ENCODE data around the gene RAD51B.

The RAD51B gene

DNA sequence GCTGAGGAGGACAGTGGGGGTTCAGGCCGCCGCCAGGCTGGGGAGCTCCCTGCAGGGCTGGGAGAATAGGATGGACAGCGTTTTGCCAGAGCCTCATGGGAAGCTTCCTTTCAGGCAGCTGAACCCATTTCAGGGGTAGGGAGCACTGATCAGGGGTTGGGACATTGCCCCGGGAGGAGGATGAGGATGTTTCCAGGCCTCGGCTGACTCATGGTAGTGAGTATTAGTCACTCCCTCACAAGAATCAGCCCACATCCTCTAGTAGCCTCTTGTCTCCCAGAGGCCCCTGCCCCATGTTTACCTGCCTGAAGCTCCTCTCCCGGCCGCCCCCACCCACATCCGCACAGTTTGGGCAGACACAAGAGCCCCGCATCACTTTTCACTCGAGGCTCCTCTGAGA, 883.5 kb downstream of the RAD51B start:
- DNase-seq, result no peak

- no peak for DNase-seq
Measured at GRCh38 chr14:68704736-68705720, 885.4 kb downstream of the RAD51B start.

- no peak for DNase-seq
Measured at GRCh38 chr14:68705741-68706283, 886.2 kb downstream of the RAD51B start.

- no peak for DNase-seq
Measured at GRCh38 chr14:68707482-68707881, 887.9 kb downstream of the RAD51B start.

DNA sequence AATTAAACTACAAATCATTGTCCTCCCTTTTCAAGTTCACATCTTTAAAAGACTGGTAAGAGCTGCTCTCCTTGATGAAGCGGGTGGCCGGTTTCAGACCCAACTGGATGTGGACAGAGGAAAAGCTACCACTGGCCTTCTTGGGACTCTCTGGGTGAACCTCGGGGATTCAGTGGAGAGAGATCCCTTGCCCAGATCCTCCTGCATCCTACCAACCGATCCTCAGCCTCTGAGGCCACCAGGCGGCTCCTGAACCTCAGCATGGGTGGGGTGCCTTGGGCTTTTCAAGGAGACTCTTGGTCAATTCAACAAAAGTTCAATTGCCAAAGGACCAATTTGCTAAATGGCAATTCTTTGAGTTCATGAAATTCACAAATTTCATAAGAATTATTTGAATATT, 888.8 kb downstream of the RAD51B start:
- DNase-seq, result no peak

GRCh38 chr14:68709007-68709406, 889.4 kb downstream of the RAD51B start:
- DNase-seq, result no peak

GRCh38 chr14:68710776-68711175, 891.2 kb downstream of the RAD51B start:
- no peak for DNase-seq

GRCh38 chr14:68711561-68712309, 892.2 kb downstream of the RAD51B start:
- no peak for DNase-seq

GRCh38 chr14:68712703-68713370, 893.3 kb downstream of the RAD51B start:
- no peak for DNase-seq

DNA sequence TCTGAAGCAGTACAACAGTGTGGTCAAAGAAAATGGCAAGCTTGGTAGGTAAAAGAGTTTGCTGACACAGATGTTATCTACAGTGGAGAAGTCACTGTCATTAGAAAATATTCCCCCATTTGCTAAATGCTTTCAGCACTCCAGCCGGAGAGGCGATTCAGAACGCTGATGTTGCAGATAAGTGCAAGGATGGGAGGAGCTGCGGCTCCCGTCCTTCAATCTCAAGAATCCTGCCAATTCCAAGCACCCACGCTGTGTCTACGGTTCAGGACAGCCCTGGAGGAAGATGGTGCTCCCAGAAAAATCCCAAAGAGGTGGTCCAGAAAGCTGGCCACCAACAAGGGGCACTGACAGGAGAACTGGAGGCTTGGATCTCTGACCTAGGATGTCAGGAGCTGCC, 894.2 kb downstream of the RAD51B start:
- no peak for DNase-seq

- no peak for DNase-seq
Measured at GRCh38 chr14:68714991-68715924, 895.7 kb downstream of the RAD51B start.

- DNase-seq, result no peak
Measured at GRCh38 chr14:68716698-68717097, 897.1 kb downstream of the RAD51B start.

DNA sequence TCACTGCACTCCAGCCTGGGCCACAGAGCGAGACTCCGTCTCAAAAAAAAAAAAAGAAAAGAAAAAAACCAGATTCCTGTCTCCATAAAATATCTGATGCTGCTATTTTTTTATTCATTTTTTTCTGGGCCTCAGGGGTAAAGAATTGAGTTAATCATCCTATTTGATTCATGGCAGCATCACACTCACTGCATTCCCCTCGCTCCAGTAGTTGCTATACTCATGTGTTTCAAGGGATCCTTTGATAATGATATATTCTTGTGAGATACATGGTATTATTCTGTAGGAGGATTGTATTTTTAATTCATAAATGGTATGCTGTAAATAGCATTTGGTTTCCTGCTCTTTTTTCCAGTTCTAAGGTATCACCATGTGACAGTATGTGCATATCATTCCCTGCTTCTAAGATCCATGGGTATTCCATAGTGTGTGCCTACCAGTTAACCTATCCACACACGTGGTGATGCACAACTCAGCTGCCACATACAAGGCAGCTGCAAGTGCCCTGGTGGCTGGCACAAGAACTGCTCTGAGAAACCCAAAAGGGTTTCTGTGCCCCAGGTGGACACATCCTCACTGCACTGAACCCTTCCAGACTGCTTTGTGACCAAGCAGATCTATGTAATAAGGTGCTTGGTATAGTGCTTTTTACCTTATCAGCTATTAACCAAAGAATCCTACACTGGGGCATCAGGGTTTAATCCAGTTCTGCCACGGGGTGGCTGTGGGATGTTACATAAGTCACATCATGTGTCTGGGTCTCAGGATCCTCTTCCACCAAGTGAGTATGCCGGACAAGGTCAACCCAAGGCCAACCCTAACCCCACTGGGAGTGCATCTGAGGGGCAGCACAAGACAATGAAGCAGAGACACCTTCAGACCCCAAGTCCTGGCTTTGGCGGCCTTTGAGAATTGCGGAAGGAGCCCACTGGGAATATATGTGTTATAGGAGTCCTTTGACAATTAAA, 898.7 kb downstream of the RAD51B start:
- DNase-seq, result no peak

GRCh38 chr14:68719634-68720384, 900.2 kb downstream of the RAD51B start:
- DNase-seq, result no peak

DNA sequence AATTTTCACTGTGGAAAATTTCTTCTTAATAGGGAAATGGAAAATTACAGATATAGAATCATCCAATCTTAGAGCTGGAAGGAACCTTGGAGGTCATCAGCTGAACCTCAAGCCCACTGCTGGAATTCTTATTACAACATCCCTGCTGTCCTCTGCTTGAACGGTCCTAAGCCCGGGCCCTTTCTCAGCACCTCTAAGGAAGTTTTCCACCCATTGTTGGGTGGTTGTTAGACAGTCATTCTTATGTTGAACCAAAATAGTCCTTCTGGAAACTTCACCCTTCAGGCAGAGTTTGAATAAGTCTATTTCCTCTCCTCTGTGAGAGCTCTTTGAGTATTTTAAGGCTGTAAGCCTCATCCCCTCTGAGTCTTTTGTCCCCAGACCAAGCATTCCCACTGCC, 902.6 kb downstream of the RAD51B start:
- DNase-seq, result no peak

DNA sequence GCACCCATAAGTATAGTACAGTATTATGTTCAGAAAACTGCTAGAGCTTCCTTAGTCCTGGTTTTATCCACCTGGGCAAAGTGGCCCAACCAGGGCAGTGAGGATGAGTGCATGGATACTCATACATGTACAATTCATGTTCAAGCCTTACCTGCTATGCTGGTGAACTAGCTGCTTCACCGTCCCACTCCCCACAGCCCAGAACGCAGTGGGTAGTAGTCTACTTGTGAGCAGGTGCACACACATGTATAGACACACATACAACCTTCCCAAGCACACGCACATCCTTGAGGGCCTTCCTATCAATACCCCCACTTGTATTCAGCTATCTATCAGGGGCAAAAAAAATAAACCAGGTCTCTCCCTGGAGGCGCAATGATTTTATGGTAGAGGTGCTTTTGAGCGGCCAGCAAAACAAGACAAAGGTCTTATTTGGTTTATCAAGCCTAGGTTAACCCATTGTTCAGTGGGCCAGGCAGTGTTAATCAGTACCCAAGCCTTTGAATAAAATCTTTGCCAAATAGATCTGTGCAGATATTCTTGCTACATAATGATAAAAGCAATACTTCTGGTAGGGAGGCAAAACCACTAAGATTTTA, 903.5 kb downstream of the RAD51B start:
- DNase-seq, result no peak

GRCh38 chr14:68723808-68724268, 904.3 kb downstream of the RAD51B start:
- DNase-seq, result no peak

DNA sequence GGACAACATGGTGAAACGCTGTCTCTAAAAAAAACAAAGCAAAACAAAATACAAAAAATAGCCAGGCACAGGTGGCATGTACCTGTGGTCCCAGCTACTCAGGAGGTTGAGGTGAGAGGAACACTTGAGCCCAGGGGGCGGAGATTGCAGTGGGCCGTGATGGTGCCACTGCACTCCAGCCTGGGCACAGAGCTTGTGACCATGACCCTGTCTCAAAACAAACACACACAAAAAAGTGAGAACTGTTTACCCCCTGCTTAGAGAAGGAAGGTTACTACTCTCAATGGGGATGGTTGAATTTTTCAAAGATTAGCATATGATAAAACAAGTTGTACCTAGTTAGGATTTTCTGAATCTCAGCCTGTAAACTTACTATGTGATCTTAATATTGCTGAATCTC, 905.3 kb downstream of the RAD51B start:
- DNase-seq, result no peak

DNA sequence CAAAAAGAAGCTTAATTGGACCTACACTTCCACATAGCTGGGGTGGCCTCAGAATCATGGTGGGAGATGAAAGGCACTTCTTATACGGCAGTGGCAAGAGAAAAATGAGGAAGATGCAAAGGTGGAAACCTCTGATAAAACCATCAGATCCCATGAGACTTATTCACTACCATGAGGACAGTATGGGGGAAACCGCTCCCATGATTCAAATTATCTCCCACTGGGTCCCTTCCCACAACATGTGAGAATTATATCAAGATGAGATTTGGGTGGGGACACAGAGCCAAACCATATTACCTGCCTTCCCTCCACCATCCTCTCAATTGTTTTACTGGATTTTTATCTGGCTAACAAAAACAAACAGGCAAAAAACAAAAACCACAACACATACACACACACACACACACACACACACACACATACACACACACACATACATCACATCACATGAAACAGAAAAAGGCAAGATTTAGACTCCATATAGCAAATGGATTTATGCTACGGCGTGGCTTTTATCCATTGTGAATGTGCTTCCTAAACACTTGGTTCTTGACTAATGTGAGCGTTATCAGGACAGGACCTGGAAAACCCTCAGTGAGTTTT, 906.6 kb downstream of the RAD51B start:
- no peak for DNase-seq

Measured in NCI-H1092 treated with DMSO at 0.1 percent for 48 hours (cell line).